SJCRH30 (cell line): ENCODE data around the gene ZNF418. TPM values are rescaled to one million over a fixed set of nuclear protein-coding genes. Genes with fewer than 3 reads are reported as not detected.

Experiments
- DNase-seq, 2 experiments: peaks; one replicate each; pipeline ENCODE4 v3.0.0-alpha.2; 2015 to 2020
- H3K27ac ChIP-seq: fragments of 250-450 bp; sonication (Bioruptor Pico); 2 replicates; pipeline ENCODE4 v1.5.1; 2020; ENCODE audit warnings: mild to moderate bottlenecking, moderate library complexity
- H3K27me3 ChIP-seq: fragments of 250-450 bp; sonication (Bioruptor Pico); 2 replicates; pipeline ENCODE4 v1.5.1; 2020; ENCODE audit warnings: mild to moderate bottlenecking, moderate library complexity
- H3K36me3 ChIP-seq: fragments of 250-450 bp; sonication (Bioruptor Pico); 2 replicates; pipeline ENCODE4 v1.5.1; 2020; ENCODE audit warnings: mild to moderate bottlenecking, moderate library complexity
- H3K4me1 ChIP-seq: fragments of 250-450 bp; sonication (Bioruptor Pico); 2 replicates; pipeline ENCODE4 v1.5.1; 2020; ENCODE audit warnings: mild to moderate bottlenecking, moderate library complexity
- H3K4me3 ChIP-seq: fragments of 250-450 bp; sonication (Bioruptor Pico); 2 replicates; pipeline ENCODE4 v1.5.1; 2020; ENCODE audit warnings: mild to moderate bottlenecking, moderate library complexity
- H3K9me3 ChIP-seq: fragments of 250-450 bp; sonication (Bioruptor Pico); replicated peaks from 2 replicates; pipeline ENCODE4 v1.5.1; 2020; ENCODE audit warnings: mild to moderate bottlenecking, moderate library complexity
- total RNA-seq: library from RNA; depleted of rRNA; stranded (reverse); fragments of >200 nt; shearing (Covaris generic); gene quantifications from 2 replicates; pipeline ENCODE4 v1.2.3, GENCODE V29; 2014; rRNA removed

ZNF418 gene
- 1.4 and 1.8 TPM in 2 replicates for total RNA-seq

DNA sequence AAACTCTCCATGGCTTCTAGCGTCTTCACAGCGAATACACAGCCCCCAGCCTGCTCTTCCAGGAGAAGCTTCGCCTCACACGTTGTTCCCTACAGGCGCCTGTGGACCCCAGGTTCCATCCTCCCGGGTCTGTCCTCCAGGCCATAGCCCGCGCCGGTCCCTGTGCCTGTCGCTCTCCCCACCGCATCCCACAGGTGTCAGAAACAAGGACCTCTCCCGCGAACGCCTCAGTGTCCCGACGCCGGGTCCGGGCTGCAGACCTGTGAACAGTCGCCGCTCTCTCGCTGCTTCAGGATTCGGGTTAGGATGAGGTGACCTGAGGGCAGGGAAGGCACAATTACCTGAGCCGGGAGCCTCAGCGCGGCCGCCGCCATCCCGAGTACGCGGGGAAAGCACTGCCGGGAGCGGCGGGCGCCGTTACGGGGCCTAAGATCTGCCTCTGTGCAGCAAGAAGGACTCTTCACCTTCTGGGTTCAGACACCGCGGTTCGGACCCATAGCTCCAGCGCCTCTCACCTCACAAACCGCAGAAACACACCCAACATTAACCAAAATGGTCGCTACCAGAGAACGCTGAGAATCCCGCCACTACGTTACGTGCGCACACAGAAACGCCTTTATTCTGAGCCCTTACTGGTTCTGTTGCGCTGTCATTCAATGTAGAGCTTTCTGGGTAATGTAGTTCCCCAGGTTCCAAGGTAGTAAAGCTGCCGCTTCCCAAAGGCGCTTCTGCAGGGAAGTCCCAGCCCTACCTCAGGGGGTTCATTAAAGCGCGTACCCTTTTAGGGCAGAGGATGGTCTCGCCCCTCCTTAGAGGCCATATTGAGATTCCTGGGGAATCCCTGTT, at the start of gene ZNF418:
TSS of gene ZNF418 (minus strand) at position 583 of the 846 bp plus-strand sequence. CDS start 1,580 bp downstream, outside the sequence.
- H3K9me3 ChIP-seq: peaks cover 5% of the 10 kb centered on the region; the same call in 1 of the 2 replicates
- H3K36me3 ChIP-seq: peaks cover 17% of the 10 kb centered on the region
- H3K27ac ChIP-seq: no peak within 1 kb of the TSS
- peak; percentile 27 to 44 for DNase-seq
- H3K27me3 ChIP-seq: no peaks in the 10 kb centered on the region
- H3K4me1 ChIP-seq: no peaks in the 10 kb centered on the region
- H3K4me3 ChIP-seq: peak within 1 kb of the TSS; percentile 51

DNA sequence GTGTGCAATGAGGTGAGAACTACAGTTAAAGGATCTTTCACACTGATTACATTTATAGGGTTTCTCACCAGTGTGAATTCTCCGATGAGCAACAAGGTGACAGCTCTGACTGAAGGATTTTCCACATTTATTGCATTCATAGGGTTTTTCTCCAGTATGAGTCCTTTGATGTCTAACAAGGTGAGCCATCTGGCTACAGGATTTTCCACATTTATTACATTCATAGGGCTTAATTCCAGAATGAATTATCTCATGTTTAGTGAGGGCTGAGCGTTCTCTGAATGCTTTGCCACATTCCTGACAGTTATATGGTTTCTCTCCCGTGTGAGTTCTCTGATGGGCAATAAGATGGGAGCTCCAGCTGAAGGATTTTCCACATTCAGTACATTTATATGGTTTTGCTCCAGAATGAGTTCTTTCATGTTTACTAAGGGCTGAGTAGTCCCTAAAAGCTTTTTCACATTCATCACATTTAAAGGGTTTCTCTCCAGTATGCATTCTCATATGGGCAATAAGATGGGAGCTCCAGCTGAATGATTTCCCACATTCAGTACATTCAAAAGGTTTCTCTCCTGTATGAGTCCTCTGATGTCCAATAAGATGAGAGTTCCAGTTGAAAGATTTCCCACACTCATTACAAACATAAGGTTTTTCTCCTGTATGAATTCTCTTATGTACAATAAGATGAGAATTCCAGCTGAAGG, 43.5 kb upstream of the ZNF418 start:
- peak in 1 of 2 experiments; percentile 29 for DNase-seq
- no peaks in the 10 kb centered on the region for H3K4me1 ChIP-seq
- H3K27me3 ChIP-seq: no peaks in the 10 kb centered on the region
- peaks cover 53% of the 10 kb centered on the region for H3K36me3 ChIP-seq
- H3K4me3 ChIP-seq: no peak overlapping the region
- H3K27ac ChIP-seq: no peak overlapping the region
- peaks cover 58% of the 10 kb centered on the region for H3K9me3 ChIP-seq

DNA sequence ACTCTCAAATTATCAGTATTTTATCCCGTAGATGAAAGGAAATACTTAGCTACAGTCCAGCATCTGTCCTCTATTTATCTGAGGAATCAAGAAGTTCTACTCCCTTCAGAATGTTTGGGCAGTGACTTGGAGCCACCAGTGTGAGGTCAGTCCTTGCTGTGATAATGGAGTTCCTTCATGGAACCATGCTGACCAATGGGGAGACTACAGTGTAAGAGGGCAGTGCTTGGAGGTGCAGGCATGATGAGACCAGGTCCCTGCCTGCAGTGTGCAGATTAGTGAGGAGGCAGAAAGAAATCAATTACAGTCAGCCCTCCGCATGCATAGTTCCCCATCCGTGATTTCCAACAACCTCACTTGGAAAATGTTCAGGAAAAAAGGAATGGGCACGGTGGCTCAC, 39.2 kb upstream of the ZNF418 start, which contains the start of gene C19orf18:
TSS of gene C19orf18 (minus strand) at position 101 of the 400 bp plus-strand sequence. CDS start 102 bp downstream, outside the sequence.
- no peak within 1 kb of the TSS for H3K27ac ChIP-seq
- H3K36me3 ChIP-seq: peaks cover 18% of the 10 kb centered on the region
- no peak within 1 kb of the TSS for H3K4me3 ChIP-seq
- H3K27me3 ChIP-seq: no peaks in the 10 kb centered on the region
- DNase-seq: no peak
- H3K9me3 ChIP-seq: peaks cover 29% of the 10 kb centered on the region
- no peaks in the 10 kb centered on the region for H3K4me1 ChIP-seq

DNA sequence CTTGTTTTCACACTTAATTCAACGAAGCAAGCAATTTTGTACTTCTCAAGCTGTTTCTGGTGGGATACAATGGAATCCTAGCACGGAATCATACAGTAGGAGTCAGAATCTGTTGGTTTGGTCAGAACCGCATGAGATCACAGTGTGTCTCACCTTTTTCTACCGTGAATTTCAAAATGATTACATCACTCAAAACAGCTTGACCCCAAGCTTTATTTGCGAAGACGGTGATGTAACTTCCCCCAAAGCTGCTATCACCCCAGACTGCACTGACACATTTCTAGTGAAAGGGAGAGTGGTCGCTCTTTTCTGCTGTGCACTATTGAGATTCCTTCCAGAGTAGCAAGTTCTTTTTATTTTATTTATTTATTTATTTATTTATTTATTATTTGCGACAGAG, 29.6 kb upstream of the ZNF418 start:
- Histone ChIP-seq H3K4me1 (no peaks in the 10 kb centered on the region), H3K27ac (no peak overlapping the region), H3K27me3 (no peaks in the 10 kb centered on the region), H3K36me3 (no peaks in the 10 kb centered on the region), H3K9me3 (peaks cover 4% of the 10 kb centered on the region; the same call in 1 of the 2 replicates), H3K4me3 (no peak overlapping the region)
- DNase-seq: no peak

DNA sequence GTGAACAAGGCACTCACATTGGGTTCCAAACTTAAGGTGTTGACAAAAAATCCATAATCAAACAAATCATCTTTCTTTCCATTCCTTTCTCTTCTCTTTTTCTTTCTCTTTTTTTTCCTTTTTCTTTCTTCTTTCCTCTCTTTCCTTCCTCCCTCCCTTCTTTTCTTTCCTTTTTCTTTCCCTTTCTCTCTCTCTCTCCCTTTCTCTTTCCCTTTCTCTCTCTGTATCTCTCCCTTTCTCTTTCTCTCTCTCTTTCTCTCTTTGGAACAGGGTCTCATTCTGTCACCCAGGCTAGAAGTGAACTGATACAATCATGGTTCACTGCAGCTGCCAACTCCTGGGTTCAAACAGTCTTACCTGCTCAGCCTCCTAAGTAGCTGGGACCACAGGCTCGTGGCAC, 26.6 kb upstream of the ZNF418 start:
- no peak overlapping the region for H3K4me3 ChIP-seq
- no peak for DNase-seq
- H3K9me3 ChIP-seq: peaks cover 9% of the 10 kb centered on the region; the same call in 1 of the 2 replicates
- no peak overlapping the region for H3K27ac ChIP-seq
- no peaks in the 10 kb centered on the region for H3K4me1 ChIP-seq
- H3K27me3 ChIP-seq: no peaks in the 10 kb centered on the region
- no peaks in the 10 kb centered on the region for H3K36me3 ChIP-seq

DNA sequence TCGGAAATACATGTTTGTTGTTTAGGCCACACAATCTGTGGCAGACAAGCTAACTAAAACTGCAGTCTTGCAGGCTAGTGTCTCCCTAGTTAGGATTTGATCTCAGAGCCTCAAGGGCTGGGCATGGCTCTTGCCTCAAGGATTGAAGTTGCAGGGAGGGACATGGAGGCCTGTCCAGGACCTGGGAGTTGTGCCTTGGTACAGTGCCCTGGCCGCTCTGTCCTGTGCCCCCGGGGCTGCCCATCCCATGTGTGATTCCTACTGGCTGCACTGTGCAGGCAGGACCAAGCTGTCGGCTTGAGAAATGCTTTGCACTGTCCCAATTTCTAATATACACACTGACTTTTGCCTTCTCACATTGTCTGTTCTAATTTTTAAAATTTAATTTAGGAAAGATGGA, 19.8 kb upstream of the ZNF418 start:
- no peaks in the 10 kb centered on the region for H3K4me1 ChIP-seq
- no peak overlapping the region for H3K4me3 ChIP-seq
- peaks cover 5% of the 10 kb centered on the region; the same call in 1 of the 2 replicates for H3K9me3 ChIP-seq
- H3K27me3 ChIP-seq: no peaks in the 10 kb centered on the region
- H3K27ac ChIP-seq: no peak overlapping the region
- no peaks in the 10 kb centered on the region for H3K36me3 ChIP-seq
- DNase-seq: no peak

DNA sequence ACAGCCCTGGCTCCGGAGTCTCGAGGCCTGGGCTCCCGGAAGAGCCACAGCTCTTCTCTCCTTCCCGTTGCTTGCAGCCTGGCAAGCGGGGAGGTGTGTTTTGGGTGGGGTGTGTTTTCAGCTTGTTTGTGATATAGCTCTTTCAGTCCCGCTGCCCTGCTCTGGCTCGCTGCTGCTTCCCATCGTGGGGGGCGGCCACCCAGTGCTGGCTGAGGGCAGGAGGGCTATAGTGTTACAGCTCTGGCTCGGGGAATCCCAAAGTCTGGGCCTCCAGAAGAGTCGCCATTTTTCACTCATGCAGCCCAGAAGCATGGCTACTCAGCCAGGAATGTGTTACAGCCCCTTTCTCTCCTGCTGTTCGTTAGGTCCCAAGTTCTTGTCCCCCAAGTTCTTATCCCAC, 14.5 kb upstream of the ZNF418 start:
- Histone ChIP-seq H3K4me1 (no peaks in the 10 kb centered on the region), H3K36me3 (0 out of 2 replicates have a peak, but pooled peaks cover 4% of the 10 kb centered on the region), H3K4me3 (no peak overlapping the region), H3K27ac (no peak overlapping the region), H3K9me3 (peaks cover 10% of the 10 kb centered on the region; the same call in 1 of the 2 replicates), H3K27me3 (no peaks in the 10 kb centered on the region)
- DNase-seq: no peak

DNA sequence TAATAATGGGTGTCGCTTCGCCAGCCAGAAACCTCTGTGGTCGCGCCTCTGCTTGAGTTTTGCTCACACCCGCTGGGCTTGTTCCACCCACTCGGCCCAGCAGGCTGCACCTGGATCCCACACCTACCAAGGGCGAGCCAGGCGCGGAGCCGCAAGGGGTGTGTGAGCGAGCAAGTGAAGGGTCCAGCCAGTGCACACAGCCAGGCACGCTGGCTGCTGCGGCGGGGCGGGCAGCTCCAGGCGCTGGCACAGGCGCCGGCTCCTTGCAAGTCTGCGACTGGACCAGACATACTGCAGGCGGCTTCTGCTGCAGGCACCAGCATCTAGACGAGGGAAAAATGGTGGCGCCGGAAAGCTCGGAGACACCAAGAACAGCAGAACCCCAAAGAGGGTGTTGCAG, 14.1 kb upstream of the ZNF418 start:
- Histone ChIP-seq H3K36me3 (0 out of 2 replicates have a peak, but pooled peaks cover 4% of the 10 kb centered on the region), H3K27ac (no peak overlapping the region), H3K9me3 (peaks cover 10% of the 10 kb centered on the region; the same call in 1 of the 2 replicates), H3K4me1 (no peaks in the 10 kb centered on the region), H3K4me3 (no peak overlapping the region), H3K27me3 (no peaks in the 10 kb centered on the region)
- no peak for DNase-seq

DNA sequence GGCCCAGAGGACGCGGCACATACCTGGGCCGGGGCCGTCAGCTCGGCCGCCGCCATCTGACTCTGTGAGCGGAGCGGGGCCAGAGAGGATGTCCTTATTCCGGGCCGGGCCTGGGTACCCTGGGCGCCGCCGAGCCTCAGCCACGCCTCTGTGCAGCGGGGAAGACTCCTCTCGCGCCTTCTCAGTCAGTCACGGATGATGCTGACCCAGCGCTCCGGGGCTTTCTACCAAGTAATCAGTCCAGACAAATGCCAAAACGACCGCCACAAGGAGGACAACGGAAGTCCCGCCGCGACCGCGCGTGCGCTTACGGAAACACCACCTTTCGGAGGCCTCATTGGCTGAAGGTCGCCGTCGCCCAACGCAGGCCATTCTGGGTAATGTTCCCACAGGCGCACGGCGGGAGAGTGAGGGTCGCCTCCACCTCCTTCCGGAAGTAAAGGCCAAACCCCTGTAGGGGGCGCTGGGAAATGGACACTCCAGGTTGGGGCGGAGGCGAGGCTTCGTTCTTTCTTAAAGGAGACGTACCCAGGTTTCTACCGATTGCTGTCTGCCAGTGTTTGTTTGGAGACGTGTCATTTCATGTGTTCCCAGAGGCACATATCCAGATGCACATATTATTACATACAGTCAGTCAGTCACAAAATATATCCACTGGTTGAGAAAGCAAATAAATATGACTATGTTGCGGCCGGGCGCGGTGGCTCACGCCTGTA, 12.4 kb upstream of the ZNF418 start, which contains the start of gene ZNF256:
TSS of gene ZNF256 (minus strand) at position 288 of the 716 bp plus-strand sequence. CDS start at position 56, 232 bp downstream.
- Histone ChIP-seq H3K4me1 (no peaks in the 10 kb centered on the region), H3K36me3 (peaks cover 19% of the 10 kb centered on the region), H3K9me3 (peaks cover 17% of the 10 kb centered on the region; the same call in 1 of the 2 replicates), H3K27ac (peak within 1 kb of the TSS; percentile 68), H3K27me3 (no peaks in the 10 kb centered on the region), H3K4me3 (peak within 1 kb of the TSS; percentile 77)
- peak; percentile 97 for DNase-seq

DNA sequence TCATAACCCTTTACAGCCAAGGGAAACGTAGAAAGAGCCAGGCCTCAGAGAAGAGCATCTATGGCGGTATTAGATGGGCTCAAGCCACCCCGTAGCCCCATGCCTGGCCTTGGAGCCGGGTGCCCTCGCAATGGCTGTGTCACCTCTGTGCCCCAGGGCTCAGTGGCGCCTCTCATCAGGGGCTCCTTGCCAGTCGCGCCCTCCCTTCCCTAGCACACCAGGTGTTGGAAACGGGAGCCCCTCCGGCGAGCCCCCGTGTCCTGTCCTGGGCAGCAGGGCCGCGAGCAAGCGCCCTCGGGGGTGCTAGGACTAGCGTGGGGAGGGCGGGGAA, 11.9 kb upstream of the ZNF418 start:
- Histone ChIP-seq H3K4me3 (peak overlapping the region; percentile 77), H3K9me3 (peaks cover 19% of the 10 kb centered on the region; the same call in 1 of the 2 replicates), H3K4me1 (no peaks in the 10 kb centered on the region), H3K27ac (peak overlapping the region; percentile 68), H3K36me3 (peaks cover 25% of the 10 kb centered on the region), H3K27me3 (no peaks in the 10 kb centered on the region)
- peak; percentile 6 to 12 for DNase-seq

DNA sequence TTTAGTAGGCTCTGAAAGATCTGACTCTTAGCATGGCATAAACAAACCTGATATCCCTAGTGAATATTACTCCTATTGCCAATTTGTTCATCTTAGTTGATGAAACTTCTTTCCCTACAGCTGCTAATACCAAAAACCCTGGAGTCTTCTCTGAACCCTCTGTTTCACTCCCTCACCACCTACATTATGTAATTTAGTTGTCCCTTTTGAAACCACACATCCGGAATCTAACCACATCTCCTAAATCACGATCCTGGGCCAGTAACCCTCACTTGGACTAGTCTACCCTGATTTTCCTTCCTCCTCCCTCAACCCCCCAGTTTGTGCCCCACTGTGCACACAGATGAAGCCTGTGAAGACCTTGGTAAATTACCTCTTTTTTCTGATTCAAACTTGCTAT, 11.1 kb upstream of the ZNF418 start:
- DNase-seq: no peak
- peak overlapping the region; percentile 77 for H3K4me3 ChIP-seq
- H3K27ac ChIP-seq: no peak overlapping the region
- H3K36me3 ChIP-seq: peaks cover 32% of the 10 kb centered on the region
- H3K27me3 ChIP-seq: no peaks in the 10 kb centered on the region
- no peaks in the 10 kb centered on the region for H3K4me1 ChIP-seq
- peaks cover 27% of the 10 kb centered on the region for H3K9me3 ChIP-seq

DNA sequence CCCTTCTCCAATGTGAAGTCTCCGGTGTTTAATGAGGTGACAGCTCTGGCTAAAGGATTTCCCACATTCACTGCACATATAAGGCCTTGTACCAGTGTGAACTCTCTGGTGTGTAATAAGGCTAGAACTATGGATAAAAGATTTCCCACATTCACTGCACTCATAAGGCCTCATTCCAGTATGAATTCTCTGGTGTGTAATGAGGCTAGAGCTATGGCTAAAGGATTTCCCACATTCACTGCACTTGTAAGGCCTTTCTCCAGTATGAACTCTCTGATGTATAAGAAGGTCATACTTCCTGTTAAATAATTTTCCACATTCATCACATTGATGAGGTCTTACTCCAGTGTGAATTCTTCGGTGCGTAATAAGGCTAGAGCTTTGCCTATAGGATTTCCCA, 6.4 kb upstream of the ZNF418 start:
- no peak for DNase-seq
- Histone ChIP-seq H3K4me3 (no peak overlapping the region), H3K27ac (no peak overlapping the region), H3K27me3 (no peaks in the 10 kb centered on the region), H3K4me1 (no peaks in the 10 kb centered on the region), H3K36me3 (peaks cover 56% of the 10 kb centered on the region), H3K9me3 (peaks cover 28% of the 10 kb centered on the region)

DNA sequence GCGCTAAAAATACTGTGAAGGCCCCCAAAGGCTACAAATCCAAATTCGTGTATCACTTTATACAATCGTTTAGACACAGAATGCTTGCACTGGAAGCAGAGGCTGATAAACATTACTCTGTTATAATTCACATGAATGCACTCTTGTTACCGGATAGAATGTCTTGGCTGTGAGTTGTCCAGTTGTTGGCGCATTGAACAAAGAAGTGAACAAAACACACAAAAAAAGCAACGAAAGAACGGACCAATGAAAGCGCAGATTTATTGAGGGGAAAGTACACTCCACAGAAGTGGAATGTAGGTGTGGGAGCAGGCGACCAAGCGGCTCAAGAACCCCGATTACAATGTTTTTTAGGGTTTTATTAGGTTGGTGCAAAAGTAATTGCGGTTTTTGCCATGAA, 529 bp upstream of the ZNF418 start:
- Histone ChIP-seq H3K27me3 (no peaks in the 10 kb centered on the region), H3K36me3 (peaks cover 22% of the 10 kb centered on the region), H3K27ac (no peak overlapping the region), H3K4me1 (no peaks in the 10 kb centered on the region), H3K4me3 (no peak overlapping the region), H3K9me3 (peaks cover 5% of the 10 kb centered on the region; the same call in 1 of the 2 replicates)
- no peak for DNase-seq

DNA sequence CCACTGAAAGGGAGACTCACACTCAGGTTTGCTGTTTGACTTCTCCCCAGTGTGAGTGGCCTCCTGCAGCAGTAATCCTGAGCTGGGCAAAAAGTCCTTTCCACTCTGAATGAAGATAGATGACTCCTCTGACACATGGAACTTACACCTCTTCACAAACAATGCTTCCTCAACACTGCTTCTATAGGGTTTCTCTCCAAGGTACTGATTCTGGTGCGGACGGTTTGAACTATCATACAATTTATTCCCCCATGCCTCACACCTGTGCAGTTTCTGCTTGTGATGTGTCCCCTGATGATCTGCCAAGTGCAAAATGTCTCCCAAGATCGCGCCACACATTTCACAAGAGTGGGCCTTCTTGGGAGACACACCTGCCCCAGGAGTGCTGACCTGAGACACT, 7.6 kb downstream of the ZNF418 start:
- H3K4me1 ChIP-seq: no peaks in the 10 kb centered on the region
- no peaks in the 10 kb centered on the region for H3K36me3 ChIP-seq
- no peak overlapping the region for H3K4me3 ChIP-seq
- no peak for DNase-seq
- H3K9me3 ChIP-seq: no peaks in the 10 kb centered on the region
- H3K27me3 ChIP-seq: no peaks in the 10 kb centered on the region
- H3K27ac ChIP-seq: no peak overlapping the region
